HepG2 (cell line): ENCODE measurements around the gene TEDC2. TPM values are rescaled to one million over a fixed set of nuclear protein-coding genes. Genes with fewer than 3 reads are reported as not detected.

Experiments
- ARNT ChIP-seq: fragments of 450-650 bp; IDR thresholded peaks from 2 replicates; pipeline ENCODE4 v1.6.1; 2017
- ATAD3A ChIP-seq: sonication (generic); formaldehyde crosslinking; IDR thresholded peaks from 2 replicates; pipeline ENCODE4 v1.4.0; 2020; ENCODE audit warnings: missing genetic modification reagents
- FLYWCH1 ChIP-seq: sonication (generic); formaldehyde crosslinking; IDR thresholded peaks from 2 replicates; pipeline ENCODE4 v1.8.1; 2023; ENCODE audit warnings: mild to moderate bottlenecking, missing genetic modification reagents
- MBD4 ChIP-seq: IDR thresholded peaks from 2 replicates; pipeline ENCODE4 v1.6.1; 2012; ENCODE audit warnings: low read length, inconsistent platforms, borderline replicate concordance
- MTA3 ChIP-seq: sonication (generic); formaldehyde crosslinking; IDR thresholded peaks from 2 replicates; pipeline ENCODE4 v1.4.0; 2020; ENCODE audit warnings: missing genetic modification reagents
- MTF2 ChIP-seq: sonication (generic); formaldehyde crosslinking; IDR thresholded peaks from 2 replicates; pipeline ENCODE4 v1.5.0; 2020; ENCODE audit warnings: missing genetic modification reagents, borderline replicate concordance
- PHF20 ChIP-seq: sonication (generic); formaldehyde crosslinking; IDR thresholded peaks from 2 replicates; pipeline ENCODE4 v1.5.0; 2020; ENCODE audit warnings: mild to moderate bottlenecking, missing genetic modification reagents
- REL ChIP-seq: sonication (generic); formaldehyde crosslinking; conservative IDR thresholded peaks from 2 replicates; pipeline ENCODE4 v1.8.0; 2022; ENCODE audit warnings: mild to moderate bottlenecking, missing genetic modification reagents, moderate library complexity
- RELA ChIP-seq: sonication (generic); formaldehyde crosslinking; IDR thresholded peaks from 2 replicates; pipeline ENCODE4 v1.4.0; 2020; ENCODE audit warnings: missing genetic modification reagents
- RFX5 ChIP-seq: IDR thresholded peaks from 2 replicates; pipeline ENCODE4 v1.6.1; 2011; ENCODE audit warnings: low read depth, low read length, improper control_type of control experiment
- SRY ChIP-seq: sonication (generic); formaldehyde crosslinking; IDR thresholded peaks from 2 replicates; pipeline ENCODE4 v1.8.0; 2022; ENCODE audit warnings: mild to moderate bottlenecking, missing genetic modification reagents
- ZKSCAN8 ChIP-seq: IDR thresholded peaks from 2 replicates; pipeline ENCODE4 v1.6.1; 2016; ENCODE audit warnings: borderline replicate concordance, missing genetic modification reagents, missing compliant biosample characterization
- ZNF746 ChIP-seq: sonication (generic); formaldehyde crosslinking; IDR thresholded peaks from 2 replicates; pipeline ENCODE4 v1.8.0; 2022; ENCODE audit warnings: mild to moderate bottlenecking, missing genetic modification reagents
- polyA plus RNA-seq, 8 experiments: library from polyadenylated mRNA; depleted of rRNA in 3 of 8; stranded (reverse) in 7 of 8; unstranded in 1 of 8; fragments of >200 nt; fragmentation: Illumina TruSeq in 4 of 8; extraction: Trizol in 4 of 8; gene quantifications; 2 replicates each; pipeline versions ENCODE4 v1.2.1 to v1.2.3, GENCODE V29; 2011 to 2016; ENCODE audit warnings: low read depth in 4 of 8, missing spikeins in 1 of 8, mixed read lengths in 1 of 8; ENCODE audit not compliant: insufficient read depth in 1 of 8
- total RNA-seq, 5 experiments: library from RNA; depleted of rRNA; stranded (reverse); fragments of >200 nt; fragmentation: Illumina TruSeq; extraction: Trizol; gene quantifications; 2 replicates each; pipeline ENCODE4 v1.2.3, GENCODE V29; 2016; ENCODE audit warnings: low read depth in 1 of 5
- TF ChIP-seq, protein P1 (sequence below): sonication (generic); formaldehyde crosslinking; IDR thresholded peaks from 2 replicates; pipeline ENCODE4 v1.4.0; 2020; ENCODE audit warnings: mild to moderate bottlenecking, missing genetic modification reagents, borderline replicate concordance
- TF ChIP-seq, protein P2 (sequence below): sonication (generic); formaldehyde crosslinking; IDR thresholded peaks from 2 replicates; pipeline ENCODE4 v1.4.0; 2020; ENCODE audit warnings: missing genetic modification reagents
- TF ChIP-seq, protein P3 (sequence below): sonication (generic); formaldehyde crosslinking; IDR thresholded peaks from 2 replicates; pipeline ENCODE4 v1.5.0; 2020; ENCODE audit warnings: mild to moderate bottlenecking, missing genetic modification reagents, borderline replicate concordance
- TF ChIP-seq, protein P4 (sequence below): sonication (generic); formaldehyde crosslinking; conservative IDR thresholded peaks from 2 replicates; pipeline ENCODE4 v1.8.0; 2022; ENCODE audit warnings: low read depth, missing genetic modification reagents
- TF ChIP-seq, protein P5 (sequence below): sonication (generic); formaldehyde crosslinking; IDR thresholded peaks from 2 replicates; pipeline ENCODE4 v1.4.0; 2020; ENCODE audit warnings: missing genetic modification reagents

TEDC2 gene
- total and polyA plus RNA-seq, 2 of the 13 experiments (the other 11 are each of a cell fraction or from before 2014, with no cell fraction given) = 6.2 to 24.4 TPM

DNA sequence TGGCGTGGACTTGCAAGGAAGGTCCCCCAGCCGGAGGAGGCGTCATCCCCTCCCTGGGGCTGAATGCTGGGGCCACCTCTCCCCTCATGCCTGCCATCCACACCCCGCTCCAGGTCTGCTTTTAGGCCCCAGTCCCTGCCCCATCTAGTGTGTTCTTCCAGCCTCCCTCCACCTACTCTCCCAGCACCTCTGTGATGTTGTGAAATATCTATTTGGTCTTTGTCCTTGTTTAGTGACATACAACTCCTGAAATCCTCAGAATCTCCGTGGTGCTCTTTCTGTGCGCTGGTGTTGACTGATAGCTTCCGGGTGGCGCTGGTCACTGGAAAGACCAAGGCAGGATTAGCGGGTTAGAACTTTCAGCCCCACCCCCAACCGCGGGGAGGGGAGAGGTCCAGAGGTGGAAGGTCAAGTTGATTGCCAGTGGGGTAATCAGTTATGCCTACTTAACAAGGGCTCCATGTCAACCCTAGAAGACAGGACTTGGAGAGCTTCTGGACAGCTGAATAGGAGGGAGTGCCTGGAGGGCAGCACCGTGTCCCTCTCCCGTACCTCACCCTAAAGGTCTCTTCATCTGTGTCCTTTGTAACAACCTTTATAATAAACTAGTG lies 25.1 kb downstream of the TEDC2 start (continued):
- TF ChIP-seq, protein P1, sequence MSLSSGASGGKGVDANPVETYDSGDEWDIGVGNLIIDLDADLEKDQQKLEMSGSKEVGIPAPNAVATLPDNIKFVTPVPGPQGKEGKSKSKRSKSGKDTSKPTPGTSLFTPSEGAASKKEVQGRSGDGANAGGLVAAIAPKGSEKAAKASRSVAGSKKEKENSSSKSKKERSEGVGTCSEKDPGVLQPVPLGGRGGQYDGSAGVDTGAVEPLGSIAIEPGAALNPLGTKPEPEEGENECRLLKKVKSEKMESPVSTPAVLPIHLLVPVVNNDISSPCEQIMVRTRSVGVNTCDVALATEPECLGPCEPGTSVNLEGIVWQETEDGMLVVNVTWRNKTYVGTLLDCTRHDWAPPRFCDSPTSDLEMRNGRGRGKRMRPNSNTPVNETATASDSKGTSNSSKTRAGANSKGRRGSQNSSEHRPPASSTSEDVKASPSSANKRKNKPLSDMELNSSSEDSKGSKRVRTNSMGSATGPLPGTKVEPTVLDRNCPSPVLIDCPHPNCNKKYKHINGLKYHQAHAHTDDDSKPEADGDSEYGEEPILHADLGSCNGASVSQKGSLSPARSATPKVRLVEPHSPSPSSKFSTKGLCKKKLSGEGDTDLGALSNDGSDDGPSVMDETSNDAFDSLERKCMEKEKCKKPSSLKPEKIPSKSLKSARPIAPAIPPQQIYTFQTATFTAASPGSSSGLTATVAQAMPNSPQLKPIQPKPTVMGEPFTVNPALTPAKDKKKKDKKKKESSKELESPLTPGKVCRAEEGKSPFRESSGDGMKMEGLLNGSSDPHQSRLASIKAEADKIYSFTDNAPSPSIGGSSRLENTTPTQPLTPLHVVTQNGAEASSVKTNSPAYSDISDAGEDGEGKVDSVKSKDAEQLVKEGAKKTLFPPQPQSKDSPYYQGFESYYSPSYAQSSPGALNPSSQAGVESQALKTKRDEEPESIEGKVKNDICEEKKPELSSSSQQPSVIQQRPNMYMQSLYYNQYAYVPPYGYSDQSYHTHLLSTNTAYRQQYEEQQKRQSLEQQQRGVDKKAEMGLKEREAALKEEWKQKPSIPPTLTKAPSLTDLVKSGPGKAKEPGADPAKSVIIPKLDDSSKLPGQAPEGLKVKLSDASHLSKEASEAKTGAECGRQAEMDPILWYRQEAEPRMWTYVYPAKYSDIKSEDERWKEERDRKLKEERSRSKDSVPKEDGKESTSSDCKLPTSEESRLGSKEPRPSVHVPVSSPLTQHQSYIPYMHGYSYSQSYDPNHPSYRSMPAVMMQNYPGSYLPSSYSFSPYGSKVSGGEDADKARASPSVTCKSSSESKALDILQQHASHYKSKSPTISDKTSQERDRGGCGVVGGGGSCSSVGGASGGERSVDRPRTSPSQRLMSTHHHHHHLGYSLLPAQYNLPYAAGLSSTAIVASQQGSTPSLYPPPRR (CRISPR knock-in tag) = peak; percentile 86
- no peak for TF ChIP-seq RELA (CRISPR knock-in tag)
- no peak for TF ChIP-seq SRY
- no peak for TF ChIP-seq ARNT
- TF ChIP-seq MTF2 = no peak
- TF ChIP-seq, protein P2, sequence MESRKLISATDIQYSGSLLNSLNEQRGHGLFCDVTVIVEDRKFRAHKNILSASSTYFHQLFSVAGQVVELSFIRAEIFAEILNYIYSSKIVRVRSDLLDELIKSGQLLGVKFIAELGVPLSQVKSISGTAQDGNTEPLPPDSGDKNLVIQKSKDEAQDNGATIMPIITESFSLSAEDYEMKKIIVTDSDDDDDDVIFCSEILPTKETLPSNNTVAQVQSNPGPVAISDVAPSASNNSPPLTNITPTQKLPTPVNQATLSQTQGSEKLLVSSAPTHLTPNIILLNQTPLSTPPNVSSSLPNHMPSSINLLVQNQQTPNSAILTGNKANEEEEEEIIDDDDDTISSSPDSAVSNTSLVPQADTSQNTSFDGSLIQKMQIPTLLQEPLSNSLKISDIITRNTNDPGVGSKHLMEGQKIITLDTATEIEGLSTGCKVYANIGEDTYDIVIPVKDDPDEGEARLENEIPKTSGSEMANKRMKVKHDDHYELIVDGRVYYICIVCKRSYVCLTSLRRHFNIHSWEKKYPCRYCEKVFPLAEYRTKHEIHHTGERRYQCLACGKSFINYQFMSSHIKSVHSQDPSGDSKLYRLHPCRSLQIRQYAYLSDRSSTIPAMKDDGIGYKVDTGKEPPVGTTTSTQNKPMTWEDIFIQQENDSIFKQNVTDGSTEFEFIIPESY (CRISPR knock-in tag) = peak; percentile 71
- TF ChIP-seq ZKSCAN8 = no peak
- TF ChIP-seq ZNF746 = no peak
- no peak for TF ChIP-seq ATAD3A
- TF ChIP-seq, protein P3, sequence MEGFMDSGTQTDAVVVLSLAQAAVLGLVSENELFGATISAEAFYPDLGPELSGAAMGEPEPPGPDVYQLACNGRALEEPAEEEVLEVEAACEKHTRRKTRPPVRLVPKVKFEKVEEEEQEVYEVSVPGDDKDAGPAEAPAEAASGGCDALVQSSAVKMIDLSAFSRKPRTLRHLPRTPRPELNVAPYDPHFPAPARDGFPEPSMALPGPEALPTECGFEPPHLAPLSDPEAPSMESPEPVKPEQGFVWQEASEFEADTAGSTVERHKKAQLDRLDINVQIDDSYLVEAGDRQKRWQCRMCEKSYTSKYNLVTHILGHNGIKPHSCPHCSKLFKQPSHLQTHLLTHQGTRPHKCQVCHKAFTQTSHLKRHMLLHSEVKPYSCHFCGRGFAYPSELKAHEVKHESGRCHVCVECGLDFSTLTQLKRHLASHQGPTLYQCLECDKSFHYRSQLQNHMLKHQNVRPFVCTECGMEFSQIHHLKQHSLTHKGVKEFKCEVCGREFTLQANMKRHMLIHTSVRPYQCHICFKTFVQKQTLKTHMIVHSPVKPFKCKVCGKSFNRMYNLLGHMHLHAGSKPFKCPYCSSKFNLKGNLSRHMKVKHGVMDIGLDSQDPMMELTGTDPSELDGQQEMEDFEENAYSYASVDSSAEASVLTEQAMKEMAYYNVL (CRISPR knock-in tag) = peak; percentile 89; the same call in 1 of the 2 replicates
- TF ChIP-seq MTA3 (CRISPR knock-in tag) = no peak
- no peak for TF ChIP-seq FLYWCH1 (CRISPR knock-in tag)
- peak; percentile 47; the same call in 1 of the 2 replicates for TF ChIP-seq PHF20
- TF ChIP-seq, protein P4, sequence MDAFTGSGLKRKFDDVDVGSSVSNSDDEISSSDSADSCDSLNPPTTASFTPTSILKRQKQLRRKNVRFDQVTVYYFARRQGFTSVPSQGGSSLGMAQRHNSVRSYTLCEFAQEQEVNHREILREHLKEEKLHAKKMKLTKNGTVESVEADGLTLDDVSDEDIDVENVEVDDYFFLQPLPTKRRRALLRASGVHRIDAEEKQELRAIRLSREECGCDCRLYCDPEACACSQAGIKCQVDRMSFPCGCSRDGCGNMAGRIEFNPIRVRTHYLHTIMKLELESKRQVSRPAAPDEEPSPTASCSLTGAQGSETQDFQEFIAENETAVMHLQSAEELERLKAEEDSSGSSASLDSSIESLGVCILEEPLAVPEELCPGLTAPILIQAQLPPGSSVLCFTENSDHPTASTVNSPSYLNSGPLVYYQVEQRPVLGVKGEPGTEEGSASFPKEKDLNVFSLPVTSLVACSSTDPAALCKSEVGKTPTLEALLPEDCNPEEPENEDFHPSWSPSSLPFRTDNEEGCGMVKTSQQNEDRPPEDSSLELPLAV (CRISPR knock-in tag) = no peak
- TF ChIP-seq MBD4 = no peak
- no peak for TF ChIP-seq RFX5
- TF ChIP-seq REL (CRISPR knock-in tag) = no peak
- TF ChIP-seq, protein P5, sequence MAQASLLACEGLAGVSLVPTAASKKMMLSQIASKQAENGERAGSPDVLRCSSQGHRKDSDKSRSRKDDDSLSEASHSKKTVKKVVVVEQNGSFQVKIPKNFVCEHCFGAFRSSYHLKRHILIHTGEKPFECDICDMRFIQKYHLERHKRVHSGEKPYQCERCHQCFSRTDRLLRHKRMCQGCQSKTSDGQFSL (CRISPR knock-in tag) = peak; percentile 40; the same call in 1 of the 2 replicates
